SIG-M5 treated with dmso at 0.1 percent for 504 hours (cell line): Measurements from ENCODE around the gene MRPS23.

ENCODE experiments used
- DNase-seq: peaks from one replicate; lab custom pipeline; 2025; ENCODE audit not compliant: unreplicated experiment; lab: John Stamatoyannopoulos, UW

Gene MRPS23

GRCh38 chr17:57803021-57803420 is 46.8 kb downstream of the MRPS23 start:
- DNase-seq = no peak

DNA sequence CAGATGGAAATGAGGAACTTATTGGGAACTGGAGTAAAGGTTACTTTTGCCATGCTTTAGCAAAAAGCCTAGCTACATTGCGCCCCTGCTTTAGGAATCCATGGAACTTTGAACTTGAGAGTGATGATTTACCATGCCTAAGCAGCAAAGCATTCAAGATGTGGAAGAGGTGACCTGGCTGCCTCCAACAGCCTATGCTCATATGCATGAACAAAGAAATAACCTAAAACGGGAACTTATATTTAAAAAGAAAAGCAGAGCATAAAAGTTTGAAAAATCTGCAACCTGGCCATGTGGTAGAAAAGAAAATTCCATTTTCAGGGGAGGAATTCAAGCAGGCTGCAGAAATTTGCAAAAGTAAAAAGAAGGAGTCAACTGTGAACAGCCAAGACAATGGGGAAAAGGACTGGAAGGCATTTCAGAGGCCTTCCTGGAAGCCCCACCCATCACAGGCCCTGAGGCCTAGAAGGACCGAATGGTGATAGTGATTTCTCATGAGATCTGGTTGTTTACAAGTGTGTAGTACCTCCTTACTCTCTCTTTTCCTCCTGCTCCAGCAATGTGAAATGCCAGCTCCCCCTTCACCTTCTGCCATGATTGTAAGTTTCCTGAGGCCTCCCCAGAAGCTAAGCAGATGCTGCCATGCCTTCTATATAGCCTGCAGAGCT is 48.7 kb downstream of the MRPS23 start:
- DNase-seq = no peak

GRCh38 chr17:57794841-57795240 is 55.0 kb downstream of the MRPS23 start:
- DNase-seq = no peak

GRCh38 chr17:57788725-57789124 is 61.1 kb downstream of the MRPS23 start:
- no peak for DNase-seq

DNA sequence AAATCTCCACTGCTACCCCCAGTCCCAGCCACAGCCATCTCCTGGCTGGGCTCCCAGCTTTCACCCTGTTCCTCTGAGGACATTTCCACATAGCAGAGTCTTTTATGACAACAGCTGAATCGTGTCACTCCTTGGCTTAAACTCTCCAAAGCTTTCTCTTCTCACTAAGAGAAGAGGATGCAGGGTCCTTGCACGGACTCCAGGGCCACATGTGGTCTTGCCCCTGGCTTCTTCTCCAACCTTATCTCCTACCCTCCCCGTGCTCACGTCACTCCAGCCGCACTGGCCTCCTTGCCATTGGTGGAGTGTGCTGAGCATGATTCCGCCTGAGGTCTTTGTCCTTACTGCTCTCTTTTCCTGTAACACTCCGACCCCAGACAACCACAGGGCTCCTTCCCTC is 64.8 kb downstream of the MRPS23 start:
- DNase-seq = no peak
